Epithelial cell of esophagus (primary cell): ENCODE results near the gene PCIF1.

Experiments
- DNase-seq: peaks from one replicate; pipeline ENCODE4 v3.0.0; 2010; ENCODE audit warnings: low read depth
- H3K4me3 ChIP-seq: 2 replicates; pipeline ENCODE4 v1.5.1; 2011; ENCODE audit warnings: mild to moderate bottlenecking, low read length, control low read depth
- TF ChIP-seq, protein P1 (sequence below): IDR thresholded peaks from 2 replicates; pipeline ENCODE4 v1.5.1; 2011; ENCODE audit warnings: low read depth, mild to moderate bottlenecking, low read length, control low read depth, inconsistent platforms; ENCODE audit not compliant: insufficient read depth; ENCODE audit errors: missing control alignments

The PCIF1 gene

GRCh38 chr20:45945678-45946148 is 11.2 kb downstream of the PCIF1 start:
- DNase-seq: no peak
- no peak overlapping the region for H3K4me3 ChIP-seq
- TF ChIP-seq, protein P1, sequence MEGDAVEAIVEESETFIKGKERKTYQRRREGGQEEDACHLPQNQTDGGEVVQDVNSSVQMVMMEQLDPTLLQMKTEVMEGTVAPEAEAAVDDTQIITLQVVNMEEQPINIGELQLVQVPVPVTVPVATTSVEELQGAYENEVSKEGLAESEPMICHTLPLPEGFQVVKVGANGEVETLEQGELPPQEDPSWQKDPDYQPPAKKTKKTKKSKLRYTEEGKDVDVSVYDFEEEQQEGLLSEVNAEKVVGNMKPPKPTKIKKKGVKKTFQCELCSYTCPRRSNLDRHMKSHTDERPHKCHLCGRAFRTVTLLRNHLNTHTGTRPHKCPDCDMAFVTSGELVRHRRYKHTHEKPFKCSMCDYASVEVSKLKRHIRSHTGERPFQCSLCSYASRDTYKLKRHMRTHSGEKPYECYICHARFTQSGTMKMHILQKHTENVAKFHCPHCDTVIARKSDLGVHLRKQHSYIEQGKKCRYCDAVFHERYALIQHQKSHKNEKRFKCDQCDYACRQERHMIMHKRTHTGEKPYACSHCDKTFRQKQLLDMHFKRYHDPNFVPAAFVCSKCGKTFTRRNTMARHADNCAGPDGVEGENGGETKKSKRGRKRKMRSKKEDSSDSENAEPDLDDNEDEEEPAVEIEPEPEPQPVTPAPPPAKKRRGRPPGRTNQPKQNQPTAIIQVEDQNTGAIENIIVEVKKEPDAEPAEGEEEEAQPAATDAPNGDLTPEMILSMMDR: no peak

GRCh38 chr20:45946149-45946970 is 11.9 kb downstream of the PCIF1 start:
- H3K4me3 ChIP-seq: no peak overlapping the region
- TF ChIP-seq, protein P1: no peak
- peak; percentile 51 for DNase-seq

GRCh38 chr20:45947110-45947866 is 12.8 kb downstream of the PCIF1 start:
- DNase-seq: no peak
- TF ChIP-seq, protein P1: no peak
- H3K4me3 ChIP-seq: no peak overlapping the region

- no peak overlapping the region for H3K4me3 ChIP-seq
- TF ChIP-seq, protein P1: no peak
- no peak for DNase-seq
Measured at GRCh38 chr20:45948261-45948733, 13.8 kb downstream of the PCIF1 start.

DNA sequence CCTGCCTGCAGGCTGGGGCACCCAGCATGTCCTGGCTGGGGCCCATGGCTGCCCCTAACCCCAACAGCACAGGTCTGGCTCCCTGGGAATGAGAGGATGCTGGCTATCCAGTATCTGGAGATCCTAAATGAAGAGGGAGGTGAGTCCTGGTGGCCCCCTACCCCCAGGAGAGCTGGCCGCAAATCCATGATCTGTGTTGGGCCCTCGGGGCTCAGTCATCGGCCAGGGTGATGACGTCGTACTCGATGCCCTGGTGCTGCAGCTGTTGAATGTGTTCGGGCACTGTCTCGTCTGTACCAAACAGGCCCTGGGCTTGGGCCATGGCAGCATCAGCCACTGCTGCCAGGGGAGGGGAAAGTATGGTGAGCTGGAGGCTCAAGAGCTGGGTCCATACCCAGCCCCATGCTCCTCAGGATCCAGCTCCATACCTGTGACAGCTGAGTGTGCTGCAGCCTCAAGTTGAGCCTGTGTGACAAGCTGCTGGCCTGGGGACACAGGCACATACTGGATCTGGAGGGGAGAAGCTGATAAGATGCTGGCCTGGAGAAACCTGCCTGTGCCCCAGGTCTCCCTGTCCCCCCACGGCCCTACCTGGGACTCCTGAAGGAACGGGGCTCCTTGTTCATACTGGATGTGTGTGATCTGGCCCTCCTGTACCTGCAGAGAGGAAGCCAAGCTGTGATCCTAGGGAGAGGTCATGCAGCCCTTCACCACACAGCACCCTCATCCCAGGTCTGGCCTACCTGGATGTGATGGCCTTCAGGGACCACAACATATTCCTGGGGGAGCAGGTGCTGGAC is 14.5 kb downstream of the PCIF1 start:
- TF ChIP-seq, protein P1: no peak
- H3K4me3 ChIP-seq: no peak overlapping the region
- DNase-seq: no peak

GRCh38 chr20:45949542-45950329 is 15.3 kb downstream of the PCIF1 start:
- DNase-seq: no peak
- TF ChIP-seq, protein P1: no peak
- H3K4me3 ChIP-seq: no peak overlapping the region
